H9 (cell line): Measurements from ENCODE around the gene APBA3. TPM values are rescaled to one million over a fixed set of nuclear protein-coding genes. Genes with fewer than 3 reads are reported as not detected.

Source experiments
- DNase-seq: peaks from one replicate; pipeline ENCODE4 v3.0.0-alpha.2; 2017
- H2AFZ ChIP-seq: one replicate; pipeline ENCODE4 v1.6.1; 2013; ENCODE audit warnings: mild to moderate bottlenecking, low read length, control low read depth, moderate library complexity
- H2AK5ac ChIP-seq: 2 replicates; pipeline ENCODE4 v1.6.1; 2013; ENCODE audit warnings: low read length, control low read depth, mixed read lengths; ENCODE audit not compliant: insufficient read length
- H2BK120ac ChIP-seq: one replicate; pipeline ENCODE4 v1.6.1; 2013; ENCODE audit warnings: low read depth, mild to moderate bottlenecking, low read length, control low read depth, inconsistent platforms; ENCODE audit not compliant: poor library complexity, severe bottlenecking
- H2BK12ac ChIP-seq: 2 replicates; pipeline ENCODE4 v1.6.1; 2013; ENCODE audit warnings: low read length, control low read depth, mixed read lengths, low read depth; ENCODE audit not compliant: insufficient read length
- H2BK15ac ChIP-seq: 2 replicates; pipeline ENCODE4 v1.6.1; 2013; ENCODE audit warnings: low read depth, low read length, control low read depth
- H2BK20ac ChIP-seq: one replicate; pipeline ENCODE4 v1.6.1; 2013; ENCODE audit warnings: low read depth, mild to moderate bottlenecking, low read length, control low read depth, inconsistent platforms; ENCODE audit not compliant: poor library complexity, severe bottlenecking
- H2BK5ac ChIP-seq: 2 replicates; pipeline ENCODE4 v1.6.1; 2013; ENCODE audit warnings: low read length, control low read depth, mixed read lengths; ENCODE audit not compliant: insufficient read length
- H3K14ac ChIP-seq: 2 replicates; pipeline ENCODE4 v1.6.1; 2013; ENCODE audit warnings: low read length, control low read depth; ENCODE audit not compliant: insufficient read depth
- H3K18ac ChIP-seq: 2 replicates; pipeline ENCODE4 v1.6.1; 2013; ENCODE audit warnings: low read depth, mild to moderate bottlenecking, mixed read lengths, low read length, control low read depth; ENCODE audit not compliant: insufficient read length
- H3K23ac ChIP-seq: 2 replicates; pipeline ENCODE4 v1.6.1; 2013; ENCODE audit warnings: low read length, control low read depth, mixed read lengths, low read depth; ENCODE audit not compliant: insufficient read length
- H3K23me2 ChIP-seq: 2 replicates; pipeline ENCODE4 v1.6.1; 2013; ENCODE audit warnings: low read depth, mild to moderate bottlenecking, mixed read lengths, low read length, control low read depth; ENCODE audit not compliant: insufficient read length, poor library complexity, severe bottlenecking
- H3K27ac ChIP-seq: 2 replicates; pipeline ENCODE4 v1.5.1; 2013; ENCODE audit warnings: low read length, control low read depth, mixed read lengths, low read depth; ENCODE audit not compliant: insufficient read length
- H3K27me3 ChIP-seq: 2 replicates; pipeline ENCODE4 v1.6.1; 2013; ENCODE audit warnings: low read length, control low read depth, inconsistent platforms; ENCODE audit not compliant: insufficient read depth
- H3K4ac ChIP-seq: 2 replicates; pipeline ENCODE4 v1.6.1; 2013; ENCODE audit warnings: low read depth, mild to moderate bottlenecking, control low read depth, inconsistent platforms, low read length, moderate library complexity
- H3K4me1 ChIP-seq: 2 replicates; pipeline ENCODE4 v1.6.1; 2013; ENCODE audit warnings: low read length, control low read depth, inconsistent platforms; ENCODE audit not compliant: insufficient read depth
- H3K4me2 ChIP-seq: 2 replicates; pipeline ENCODE4 v1.6.1; 2013; ENCODE audit warnings: low read length, control low read depth, mixed read lengths; ENCODE audit not compliant: insufficient read length, insufficient read depth
- H3K56ac ChIP-seq: 2 replicates; pipeline ENCODE4 v1.6.1; 2013; ENCODE audit warnings: low read depth, mild to moderate bottlenecking, mixed read lengths, low read length, control low read depth; ENCODE audit not compliant: insufficient read length
- H3K79me1 ChIP-seq: 2 replicates; pipeline ENCODE4 v1.6.1; 2013; ENCODE audit warnings: low read depth, mild to moderate bottlenecking, moderate library complexity, low read length, control low read depth, inconsistent platforms; ENCODE audit not compliant: insufficient read depth, poor library complexity, severe bottlenecking
- H3K79me2 ChIP-seq: 2 replicates; pipeline ENCODE4 v1.6.1; 2013; ENCODE audit warnings: low read length, control low read depth, inconsistent platforms; ENCODE audit not compliant: insufficient read depth
- H3K9ac ChIP-seq: 2 replicates; pipeline ENCODE4 v1.6.1; 2013; ENCODE audit warnings: low read length, control low read depth, mixed read lengths; ENCODE audit not compliant: insufficient read length; ENCODE audit errors: extremely low read depth
- H3K9me3 ChIP-seq: one replicate; pipeline ENCODE4 v1.6.1; 2013; ENCODE audit warnings: low read depth, low read length, inconsistent platforms; ENCODE audit not compliant: control insufficient read depth
- H3T11ph ChIP-seq: one replicate; pipeline ENCODE4 v1.6.1; 2013; ENCODE audit warnings: mild to moderate bottlenecking, low read length, control low read depth, inconsistent platforms
- H4K20me1 ChIP-seq: one replicate; pipeline ENCODE4 v1.6.1; 2013; ENCODE audit not compliant: control insufficient read depth, insufficient read length, insufficient read depth
- H4K5ac ChIP-seq: 2 replicates; pipeline ENCODE4 v1.6.1; 2013; ENCODE audit warnings: low read depth, mild to moderate bottlenecking, mixed read lengths, low read length, control low read depth; ENCODE audit not compliant: insufficient read length
- H4K8ac ChIP-seq: replicated peaks from 2 replicates; pipeline ENCODE4 v1.6.1; 2013; ENCODE audit warnings: low read length, control low read depth, mixed read lengths, low read depth; ENCODE audit not compliant: insufficient read length
- H4K91ac ChIP-seq: 2 replicates; pipeline ENCODE4 v1.6.1; 2013; ENCODE audit warnings: low read depth, mild to moderate bottlenecking, moderate library complexity, mixed read lengths, low read length, control low read depth; ENCODE audit not compliant: insufficient read length
- H3K27ac Mint-ChIP-seq, 3 experiments: 2 replicates in 2 of 3; 3 replicates in 1 of 3; pipeline ENCODE4 v1.8.0; 2020 to 2021; ENCODE audit warnings: mixed read lengths in 3 of 3, mild to moderate bottlenecking in 1 of 3, moderate library complexity in 1 of 3
- H3K27me3 Mint-ChIP-seq: 2 replicates; pipeline ENCODE4 v1.8.0; 2021; ENCODE audit warnings: low read depth, mild to moderate bottlenecking, moderate library complexity, mixed read lengths
- H3K36me3 Mint-ChIP-seq, 3 experiments: 2 replicates in 2 of 3; 3 replicates in 1 of 3; pipeline ENCODE4 v1.8.0; 2020 to 2021; ENCODE audit warnings: low read depth in 3 of 3, mixed read lengths in 3 of 3; ENCODE audit not compliant: insufficient read depth in 1 of 3
- H3K4me1 Mint-ChIP-seq, 2 experiments: 2 replicates each; pipeline ENCODE4 v1.8.0; 2020; ENCODE audit warnings: mixed read lengths in 2 of 2
- H3K4me3 Mint-ChIP-seq, 2 experiments: 2 replicates in 1 of 2; 3 replicates in 1 of 2; pipeline ENCODE4 v1.8.0; 2020 to 2021; ENCODE audit warnings: mild to moderate bottlenecking in 2 of 2, mixed read lengths in 2 of 2, moderate library complexity in 1 of 2
- H3K9me3 Mint-ChIP-seq, 2 experiments: 2 replicates in 1 of 2; 3 replicates in 1 of 2; pipeline ENCODE4 v1.8.0; 2020; ENCODE audit warnings: mild to moderate bottlenecking in 2 of 2, mixed read lengths in 2 of 2, moderate library complexity in 1 of 2
- CTCF ChIP-seq: fragments of 200-600 bp; sonication (generic); conservative IDR thresholded peaks from 3 replicates; pipeline ENCODE4 v1.8.0; 2021; ENCODE audit warnings: antibody characterized with exemption, mild to moderate bottlenecking
- WGBS: extraction: QIAGEN DNeasy Blood & Tissue Kit; methylation state at CpG from one replicate; pipeline ENCODE4 v1.1.7; 2013; ENCODE audit warnings: missing lambda C conversion rate, low lambda C conversion rate, mixed read lengths; ENCODE audit not compliant: insufficient read length; ENCODE audit errors: extremely low coverage; 5-methylcytosine and 5-hydroxymethylcytosine counted together
- total RNA-seq: library from RNA; stranded (reverse); gene quantifications from 2 replicates; pipeline ENCODE4 v1.2.1, GENCODE V29; 2021

Gene APBA3
- total RNA-seq, 1 experiment from 2014 or later = 21.8 TPM

- Histone ChIP-seq H3K4me1 (no peaks in the 10 kb centered on the region), H3K56ac (no peak overlapping the region), H3K27ac (no peak overlapping the region), H2BK120ac (no peak overlapping the region), H2BK5ac (no peak overlapping the region), H3K4ac (no peak overlapping the region), H4K20me1 (no peaks in the 10 kb centered on the region), H3K18ac (no peak overlapping the region), H3K23ac (no peak overlapping the region), H3K79me2 (no peaks in the 10 kb centered on the region), H3K4me2 (no peak overlapping the region), H2AK5ac (no peak overlapping the region), H3T11ph (no peak overlapping the region), H3K9ac (no peak overlapping the region), H2AFZ (no peak overlapping the region), H4K5ac (no peak overlapping the region), H3K9me3 (no peaks in the 10 kb centered on the region), H2BK15ac (no peak overlapping the region), H3K14ac (no peak overlapping the region), H4K91ac (no peak overlapping the region), H3K27me3 (no peaks in the 10 kb centered on the region), H3K23me2 (peaks cover 4% of the 10 kb centered on the region), H3K79me1 (no peaks in the 10 kb centered on the region), H2BK12ac (no peak overlapping the region), H4K8ac (no peak overlapping the region), H2BK20ac (no peak overlapping the region)
- Mint-ChIP-seq H3K9me3 (peaks cover 7 to 16% of the 10 kb centered on the region in 2 experiments), H3K4me3 (no peak overlapping the region), H3K4me1 (peaks cover 0 to 6% of the 10 kb centered on the region in 2 experiments; a peak in 2 of 4 replicates), H3K36me3 (no peaks in the 10 kb centered on the region; a peak in 1 of 7 replicates), H3K27ac (no peak overlapping the region), H3K27me3 (peaks cover 45% of the 10 kb centered on the region)
- TF ChIP-seq CTCF = no peak
- DNase-seq = no peak
- no CpG with 5 or more reads among the region's 2 CpGs for WGBS
These were observed 34.9 kb upstream of the APBA3 start for GRCh38 chr19:3796358-3796757.
